T-cell (primary cell): ENCODE measurements around the gene SEL1L. TPM values are rescaled to one million over a fixed set of nuclear protein-coding genes. Genes with fewer than 3 reads are reported as not detected.
A peak's percentile ranks its signal among the peaks of the same experiment; 100 is the strongest.

Source experiments
- ATAC-seq, 4 experiments: fragments of 200-7000 bp in 3 of 4; fragments of 150-1000 bp in 1 of 4; cut with Tn5 transposase; replicated peaks in 1 of 4; 1 replicate in 3 of 4; 2 replicates in 1 of 4; pipeline ENCODE4 v1.10.0; 2021; ENCODE audit warnings: moderate library complexity in 3 of 4, mild to moderate bottlenecking in 2 of 4, moderate number of reproducible peaks in 1 of 4
- CTCF ChIA-PET, 2 donors: fragments of 300-600 bp; sonication (Branson Sonifier 250); formaldehyde crosslinking; loops; one replicate each; lab custom pipeline; 2022; ENCODE audit warnings: antibody characterized with exemption in 2 of 2; lab: Charles Lee
- POLR2A ChIA-PET, 2 donors: fragments of 300-600 bp; sonication (Branson Sonifier 250); formaldehyde crosslinking; loops; one replicate each; lab custom pipeline; 2022; ENCODE audit warnings: antibody characterized with exemption in 2 of 2; lab: Charles Lee
- DNase-seq, 35 experiments: peaks; one replicate each; pipeline versions ENCODE4 v3.0.0 to v3.0.0-alpha.2; 2013 to 2023
- H3K27ac ChIP-seq: one replicate; pipeline ENCODE4 v1.5.1; 2013; ENCODE audit warnings: low read length
- H3K27me3 ChIP-seq, 2 experiments: replicated peaks in 1 of 2; 1 replicate in 1 of 2; 2 replicates in 1 of 2; pipeline versions ENCODE4 v1.6.1 to v1.7.0; 2013; ENCODE audit warnings: low read length in 1 of 2, mixed read lengths in 1 of 2; ENCODE audit not compliant: control insufficient read depth in 2 of 2, insufficient read depth in 2 of 2; ENCODE audit errors: extremely low read depth in 1 of 2
- H3K36me3 ChIP-seq, 2 donors: 1 replicate in 1 of 2; 2 replicates in 1 of 2; pipeline versions ENCODE4 v1.6.1 to v1.7.0; 2013; ENCODE audit warnings: low read length in 1 of 2; ENCODE audit not compliant: control insufficient read depth in 2 of 2, insufficient read depth in 1 of 2; ENCODE audit errors: extremely low read depth in 1 of 2
- H3K4me1 ChIP-seq, 2 experiments: 1 replicate in 1 of 2; 2 replicates in 1 of 2; pipeline versions ENCODE4 v1.6.1 to v1.7.0; 2013; ENCODE audit warnings: low read length in 2 of 2, mixed read lengths in 1 of 2; ENCODE audit not compliant: insufficient read depth in 2 of 2, control insufficient read depth in 1 of 2; ENCODE audit errors: extremely low read depth in 1 of 2
- H3K4me3 ChIP-seq, 2 donors: 1 replicate in 1 of 2; 2 replicates in 1 of 2; pipeline versions ENCODE4 v1.5.1 to v1.7.0; 2013; ENCODE audit warnings: mild to moderate bottlenecking in 2 of 2, low read length in 1 of 2, moderate library complexity in 1 of 2; ENCODE audit not compliant: control insufficient read depth in 1 of 2; ENCODE audit errors: extremely low read depth in 1 of 2
- H3K9me3 ChIP-seq: 2 replicates; pipeline ENCODE4 v1.7.0; 2013
- H3K27ac Mint-ChIP-seq, 2 donors: one replicate each; pipeline ENCODE4 v1.8.0; 2020 to 2021; ENCODE audit warnings: mild to moderate bottlenecking in 2 of 2, mixed read lengths in 2 of 2
- H3K27me3 Mint-ChIP-seq, 2 donors: one replicate each; pipeline ENCODE4 v1.8.0; 2021 to 2022; ENCODE audit warnings: mixed read lengths in 2 of 2
- H3K36me3 Mint-ChIP-seq: one replicate; pipeline ENCODE4 v1.8.0; 2021; ENCODE audit warnings: mixed read lengths
- H3K4me1 Mint-ChIP-seq, 3 donors: one replicate each; pipeline ENCODE4 v1.8.0; 2020 to 2022; ENCODE audit warnings: mixed read lengths in 3 of 3, mild to moderate bottlenecking in 1 of 3
- H3K4me3 Mint-ChIP-seq, 3 donors: one replicate each; pipeline ENCODE4 v1.8.0; 2020 to 2022; ENCODE audit warnings: mild to moderate bottlenecking in 3 of 3, mixed read lengths in 3 of 3, moderate library complexity in 3 of 3
- H3K9me3 Mint-ChIP-seq, 3 donors: one replicate each; pipeline ENCODE4 v1.8.0; 2020 to 2022; ENCODE audit warnings: mixed read lengths in 3 of 3
- WGBS: methylation state at CpG from one replicate; pipeline ENCODE4 v1.1.5; 2013; ENCODE audit warnings: missing lambda C conversion rate; ENCODE audit not compliant: insufficient coverage; 5-methylcytosine and 5-hydroxymethylcytosine counted together
- total RNA-seq, 35 experiments: library from RNA in 6 of 35; stranded (reverse) in 6 of 35; fragments of 120-200 nt in 1 of 35; gene quantifications; one replicate each; pipeline versions ENCODE4 v1.2.1 to v1.2.4 and lab custom pipeline; 2013 to 2026

SEL1L gene
- total RNA-seq, 5 donors from 2014 or later (not counting 1 experiment from before 2014, with no cell fraction given) = 44.2 to 55.2 (median 52.7) TPM

DNA sequence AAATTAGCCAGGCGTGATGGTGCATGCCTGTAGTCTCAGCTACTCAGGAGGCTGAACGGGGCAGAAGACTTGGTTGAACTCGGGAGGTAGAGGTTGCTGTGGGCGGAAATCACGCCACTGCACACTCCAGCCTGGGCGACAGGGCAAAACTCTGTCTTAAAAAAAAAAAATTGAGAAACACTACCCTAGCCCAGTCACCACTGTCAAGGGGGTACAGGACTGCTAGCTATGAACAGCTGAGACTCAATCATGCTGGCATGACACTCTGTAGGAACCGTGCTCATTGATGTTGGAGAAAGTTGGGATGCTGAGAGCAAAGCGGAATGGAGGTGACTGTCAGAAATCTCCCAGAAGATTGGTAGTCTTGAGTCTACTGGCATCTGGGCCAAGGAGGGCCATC lies 75.3 kb downstream of the SEL1L start:
- Mint-ChIP-seq H3K4me3 (no peak overlapping the region), H3K4me1 (no peaks in the 10 kb centered on the region), H3K36me3 (no peaks in the 10 kb centered on the region), H3K27me3 (peaks cover 0 to 8% of the 10 kb centered on the region in 2 donors), H3K9me3 (no peaks in the 10 kb centered on the region), H3K27ac (no peak overlapping the region)
- ChIA-PET CTCF (interaction anchor here in 1 of 2 donors (0.7 kb wide), 1 partner anchor 462 kb away, joined by 8 read pairs; no protein-coding TSS in a partner anchor), POLR2A (no interaction called here)
- WGBS = 85% methylated on average over 2 of the region's 8 CpGs
- H3K27me3 ChIP-seq = no peaks in the 10 kb centered on the region
- no peaks in the 10 kb centered on the region for H3K36me3 ChIP-seq
- no peak for ATAC-seq
- DNase-seq = no peak
- H3K27ac ChIP-seq = no peak overlapping the region
- no peaks in the 10 kb centered on the region for H3K4me1 ChIP-seq
- no peaks in the 10 kb centered on the region for H3K9me3 ChIP-seq
- no peak overlapping the region for H3K4me3 ChIP-seq

DNA sequence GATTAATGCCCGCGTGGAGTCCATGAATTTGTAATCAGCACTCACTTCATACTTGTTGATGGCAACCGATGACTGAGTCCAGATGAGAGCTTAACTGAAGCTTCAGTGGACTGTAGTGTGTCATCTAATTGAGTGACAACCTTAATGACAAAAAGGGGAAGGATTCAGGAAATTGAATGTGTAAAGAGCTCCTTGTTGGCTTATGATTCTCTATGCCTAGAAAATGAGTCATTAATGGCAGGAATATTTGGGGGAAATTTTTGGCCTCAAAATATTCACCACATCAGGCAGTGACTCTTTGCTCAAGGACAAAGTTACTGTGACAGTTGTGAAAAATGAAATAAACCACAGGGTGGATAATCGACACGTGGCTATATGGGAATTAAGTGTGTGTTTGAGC lies 78.3 kb downstream of the SEL1L start:
- peaks cover 6% of the 10 kb centered on the region in 3 donors for H3K4me1 Mint-ChIP-seq
- H3K27ac Mint-ChIP-seq = no peak overlapping the region
- Histone ChIP-seq H3K9me3 (no peaks in the 10 kb centered on the region), H3K36me3 (no peaks in the 10 kb centered on the region), H3K27ac (no peak overlapping the region), H3K4me1 (no peaks in the 10 kb centered on the region), H3K4me3 (no peak overlapping the region), H3K27me3 (no peaks in the 10 kb centered on the region)
- ATAC-seq (no peak), DNase-seq (no peak)
- peaks cover 0 to 12% of the 10 kb centered on the region in 2 donors for H3K27me3 Mint-ChIP-seq
- H3K4me3 Mint-ChIP-seq = no peak overlapping the region
- WGBS = no CpG with 5 or more reads among the region's 5 CpGs
- ChIA-PET POLR2A (interaction anchor here in 1 of 2 donors (0.7 kb wide), 1 partner anchor 225 kb away, joined by 4 read pairs; no protein-coding TSS in a partner anchor), CTCF (interaction anchor here (0.6 to 2.4 kb wide), 9 partner anchors 9 to 739 kb away, joined by 3 to 9 read pairs (median 4); no protein-coding TSS in a partner anchor)
- H3K36me3 Mint-ChIP-seq = no peaks in the 10 kb centered on the region
- no peaks in the 10 kb centered on the region for H3K9me3 Mint-ChIP-seq

DNA sequence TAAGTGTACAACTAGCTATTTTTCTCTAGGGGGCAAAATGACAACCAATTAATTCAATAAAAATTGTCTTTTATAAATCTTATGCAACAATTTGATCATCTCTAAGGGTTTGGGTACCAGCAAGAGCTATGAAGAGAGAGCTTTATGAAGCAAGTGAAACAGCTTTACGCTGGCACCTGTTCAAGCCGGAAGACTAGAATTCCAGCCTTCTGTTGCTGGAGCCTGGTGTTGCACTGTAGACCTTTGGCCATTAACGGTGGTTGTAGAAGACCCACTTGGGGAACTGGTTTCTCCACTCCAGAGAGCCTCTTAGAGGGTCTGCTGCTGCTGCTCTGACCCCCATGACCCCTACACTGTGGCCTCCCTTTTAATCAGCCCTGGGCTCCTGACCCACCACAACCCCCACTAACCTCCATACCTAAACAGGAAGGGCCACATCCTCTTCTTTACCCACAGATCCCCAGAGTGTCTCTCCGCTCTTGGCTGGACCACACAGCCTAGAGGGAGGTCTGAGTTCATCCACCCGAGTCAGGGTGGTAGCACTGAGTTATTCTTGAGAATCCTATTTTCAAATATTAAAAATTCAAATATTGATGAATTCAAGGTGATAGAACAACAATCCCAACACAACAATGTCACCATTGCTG lies 79.0 kb downstream of the SEL1L start:
- Histone ChIP-seq H3K27me3 (peaks cover 0 to 7% of the 10 kb centered on the region in 2 experiments), H3K4me1 (no peaks in the 10 kb centered on the region), H3K9me3 (no peaks in the 10 kb centered on the region), H3K4me3 (no peak overlapping the region), H3K36me3 (no peaks in the 10 kb centered on the region), H3K27ac (no peak overlapping the region)
- ATAC-seq = no peak
- H3K36me3 Mint-ChIP-seq = no peaks in the 10 kb centered on the region
- 85% methylated on average over 3 of the region's 5 CpGs for WGBS
- no peaks in the 10 kb centered on the region for H3K9me3 Mint-ChIP-seq
- ChIA-PET POLR2A (no interaction called here), CTCF (interaction anchor here (0.7 to 2.4 kb wide), 4 partner anchors 10 to 740 kb away, joined by 3 to 9 read pairs (median 6); no protein-coding TSS in a partner anchor)
- H3K27me3 Mint-ChIP-seq = peaks cover 0 to 16% of the 10 kb centered on the region in 2 donors
- DNase-seq = no peak
- H3K4me3 Mint-ChIP-seq = no peak overlapping the region
- H3K4me1 Mint-ChIP-seq = peaks cover 6% of the 10 kb centered on the region in 3 donors
- H3K27ac Mint-ChIP-seq = no peak overlapping the region

DNA sequence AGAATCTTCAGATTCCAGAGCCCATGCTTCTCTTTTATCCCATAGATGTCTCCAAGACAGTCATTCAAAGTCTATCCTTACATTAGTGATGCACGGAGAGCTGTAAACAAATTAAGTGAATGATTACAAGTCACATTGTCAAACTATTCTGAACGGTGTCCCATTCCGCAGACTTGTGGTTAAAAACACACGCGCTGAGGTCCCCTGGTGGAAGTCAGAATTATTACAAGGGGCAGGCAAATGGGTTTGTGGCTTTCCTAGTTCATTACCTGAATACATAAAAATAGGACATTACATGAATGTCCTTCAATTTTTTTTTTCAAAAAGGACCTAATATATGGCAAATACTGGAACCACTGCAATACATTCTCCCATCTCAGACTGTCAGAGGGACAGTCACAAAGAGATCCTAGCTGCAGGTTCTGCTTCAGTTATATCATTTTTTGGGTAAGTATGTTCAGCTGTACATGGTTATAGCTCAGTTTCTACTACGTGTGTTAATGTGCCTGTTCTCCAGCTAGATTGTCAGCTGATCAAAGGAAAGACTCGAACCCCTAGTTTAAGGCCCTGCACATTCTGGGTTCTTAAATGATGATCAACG lies 80.4 kb downstream of the SEL1L start:
- no peaks in the 10 kb centered on the region for H3K9me3 ChIP-seq
- H3K27ac Mint-ChIP-seq = no peak overlapping the region
- H3K4me1 Mint-ChIP-seq = peaks cover 6% of the 10 kb centered on the region in 3 donors
- no peaks in the 10 kb centered on the region for H3K9me3 Mint-ChIP-seq
- WGBS = 20% methylated on average over 6 of the region's 8 CpGs
- H3K27me3 ChIP-seq = peaks cover 0 to 13% of the 10 kb centered on the region in 2 experiments
- no peak overlapping the region for H3K4me3 ChIP-seq
- POLR2A ChIA-PET = no interaction called here
- H3K4me1 ChIP-seq = no peaks in the 10 kb centered on the region
- no peaks in the 10 kb centered on the region for H3K36me3 Mint-ChIP-seq
- CTCF ChIA-PET = interaction anchor here (0.5 to 2.4 kb wide), 11 partner anchors 9 to 457 kb away, joined by 3 to 12 read pairs (median 4); no protein-coding TSS in a partner anchor
- peak in 28 of 35 experiments; percentile 11 to 69 (median 31) for DNase-seq
- H3K27me3 Mint-ChIP-seq = peaks cover 4 to 29% of the 10 kb centered on the region in 2 donors
- ATAC-seq = peak; percentile 64 to 81 (median 75)
- H3K36me3 ChIP-seq = no peaks in the 10 kb centered on the region
- no peak overlapping the region for H3K4me3 Mint-ChIP-seq
- no peak overlapping the region for H3K27ac ChIP-seq

DNA sequence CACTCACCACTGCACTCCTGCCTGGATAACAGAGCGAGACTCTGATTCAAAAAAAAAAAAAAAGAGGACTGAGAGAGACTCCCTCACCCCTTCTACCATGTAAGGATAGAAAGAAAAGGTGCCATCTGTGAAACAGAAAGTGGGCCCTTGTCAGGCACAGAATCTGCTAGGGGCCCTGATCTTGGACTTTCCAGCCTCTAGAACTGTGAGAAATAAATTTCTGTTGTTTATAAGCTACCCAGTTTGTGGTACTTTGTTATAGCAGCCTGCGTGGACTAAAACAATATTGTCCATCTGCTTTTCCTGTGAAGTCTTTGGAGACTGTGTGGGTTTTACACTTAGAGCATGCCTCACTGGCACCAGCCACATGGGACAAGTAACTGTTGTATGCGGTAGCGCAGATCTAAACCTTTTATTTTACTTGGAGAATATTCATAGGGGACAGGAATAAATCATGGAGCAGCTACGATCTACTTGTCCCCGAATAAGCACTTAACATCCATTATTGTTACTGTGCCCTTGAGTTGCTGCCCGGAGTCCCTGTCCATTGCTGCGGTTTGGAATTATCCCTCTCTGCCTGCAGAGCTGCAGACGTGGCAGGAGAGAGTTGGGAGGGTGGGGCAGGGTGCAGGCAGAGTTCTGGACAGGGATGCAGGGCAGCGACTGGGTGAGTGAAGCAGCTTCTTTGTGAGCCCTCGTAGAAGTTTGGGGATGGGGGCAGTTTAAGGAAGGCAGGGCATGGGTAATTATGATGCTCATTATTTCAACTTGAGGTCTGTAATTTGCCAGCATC lies 81.1 kb downstream of the SEL1L start:
- WGBS = 95% methylated on average over 3 of the region's 11 CpGs
- Mint-ChIP-seq H3K27me3 (peaks cover 4 to 30% of the 10 kb centered on the region in 2 donors), H3K4me3 (no peak overlapping the region), H3K4me1 (peaks cover 6% of the 10 kb centered on the region in 3 donors), H3K27ac (no peak overlapping the region), H3K36me3 (no peaks in the 10 kb centered on the region), H3K9me3 (no peaks in the 10 kb centered on the region)
- CTCF ChIA-PET = interaction anchor here (0.5 to 2.4 kb wide), 12 partner anchors 9 to 460 kb away, joined by 3 to 12 read pairs (median 4); no protein-coding TSS in a partner anchor
- POLR2A ChIA-PET = interaction anchor here in 1 of 2 donors (0.7 kb wide), 1 partner anchor 574 kb away, joined by 5 read pairs; no protein-coding TSS in a partner anchor
- Histone ChIP-seq H3K4me1 (no peaks in the 10 kb centered on the region), H3K27me3 (peaks cover 0 to 13% of the 10 kb centered on the region in 2 experiments), H3K4me3 (no peak overlapping the region), H3K9me3 (no peaks in the 10 kb centered on the region), H3K27ac (no peak overlapping the region), H3K36me3 (no peaks in the 10 kb centered on the region)
- ATAC-seq (peak in 3 of 4 experiments; percentile 24 to 29 (median 26)), DNase-seq (no peak)

DNA sequence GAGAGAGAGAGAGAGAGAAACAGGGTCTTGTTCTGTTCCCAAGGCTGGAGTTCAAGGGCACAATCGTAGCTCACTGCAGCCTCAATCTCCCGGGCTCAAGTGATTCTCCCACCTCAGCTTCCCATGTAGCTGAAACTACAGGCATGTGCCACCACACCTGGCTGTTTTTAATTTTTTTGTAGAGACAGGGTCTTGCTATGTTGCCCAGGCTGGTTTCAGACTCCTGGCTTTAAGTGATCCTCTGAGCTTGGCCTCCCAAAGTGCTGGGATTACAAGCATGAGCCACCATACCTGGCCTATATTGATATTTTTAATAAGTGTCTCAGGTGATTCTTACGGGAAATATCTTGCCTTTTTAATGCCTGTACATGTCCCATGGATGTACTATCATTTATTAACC lies 82.7 kb downstream of the SEL1L start:
- ChIA-PET POLR2A (no interaction called here), CTCF (interaction anchor here in 1 of 2 donors (0.6 to 0.9 kb wide), 2 partner anchors 14 to 258 kb away, joined by 3 read pairs; no protein-coding TSS in a partner anchor)
- no peak overlapping the region for H3K27ac ChIP-seq
- H3K27me3 ChIP-seq = peaks cover 0 to 20% of the 10 kb centered on the region in 2 experiments
- DNase-seq = no peak
- no peak overlapping the region for H3K27ac Mint-ChIP-seq
- H3K4me3 Mint-ChIP-seq = no peak overlapping the region
- H3K4me3 ChIP-seq = no peak overlapping the region
- H3K4me1 Mint-ChIP-seq = peaks cover 6% of the 10 kb centered on the region in 3 donors
- H3K9me3 ChIP-seq = no peaks in the 10 kb centered on the region
- no CpG with 5 or more reads among the region's 3 CpGs for WGBS
- H3K36me3 Mint-ChIP-seq = no peaks in the 10 kb centered on the region
- no peaks in the 10 kb centered on the region for H3K9me3 Mint-ChIP-seq
- H3K4me1 ChIP-seq = no peaks in the 10 kb centered on the region
- H3K27me3 Mint-ChIP-seq = peaks cover 4 to 28% of the 10 kb centered on the region in 2 donors
- no peak for ATAC-seq
- H3K36me3 ChIP-seq = no peaks in the 10 kb centered on the region
